Brain microvascular endothelial cell (primary cell): ENCODE data around the gene RBM17.

Experiments used
- DNase-seq: peaks from one replicate; pipeline ENCODE4 v3.0.0-alpha.2; 2020
- H3K27ac ChIP-seq: fragments of 250-450 bp; sonication (Bioruptor Pico); 2 replicates; pipeline ENCODE4 v1.5.1; 2020; ENCODE audit warnings: mild to moderate bottlenecking, moderate library complexity
- H3K27me3 ChIP-seq: fragments of 250-450 bp; sonication (Bioruptor Pico); replicated peaks from 2 replicates; pipeline ENCODE4 v1.5.1; 2020; ENCODE audit warnings: mild to moderate bottlenecking
- H3K36me3 ChIP-seq: fragments of 250-450 bp; sonication (Bioruptor Pico); replicated peaks from 2 replicates; pipeline ENCODE4 v1.5.1; 2020; ENCODE audit warnings: mild to moderate bottlenecking
- H3K4me3 ChIP-seq: 2 replicates; pipeline ENCODE4 v1.5.1; 2011; ENCODE audit warnings: low read depth, mild to moderate bottlenecking, control low read depth, low read length, moderate library complexity
- in situ Hi-C: cut with HindIII; loops from 2 replicates; pipeline ENCODE4 v1.10.0; 2017; ENCODE audit warnings: low sequenced_read_pairs, low pct_ligation_motif_present
- TF ChIP-seq, protein P1 (sequence below): IDR thresholded peaks from 2 replicates; pipeline ENCODE4 v1.5.1; 2011; ENCODE audit warnings: low read depth, mild to moderate bottlenecking, moderate library complexity, low read length, control low read depth, inconsistent platforms; ENCODE audit errors: missing control alignments

RBM17 gene

DNA sequence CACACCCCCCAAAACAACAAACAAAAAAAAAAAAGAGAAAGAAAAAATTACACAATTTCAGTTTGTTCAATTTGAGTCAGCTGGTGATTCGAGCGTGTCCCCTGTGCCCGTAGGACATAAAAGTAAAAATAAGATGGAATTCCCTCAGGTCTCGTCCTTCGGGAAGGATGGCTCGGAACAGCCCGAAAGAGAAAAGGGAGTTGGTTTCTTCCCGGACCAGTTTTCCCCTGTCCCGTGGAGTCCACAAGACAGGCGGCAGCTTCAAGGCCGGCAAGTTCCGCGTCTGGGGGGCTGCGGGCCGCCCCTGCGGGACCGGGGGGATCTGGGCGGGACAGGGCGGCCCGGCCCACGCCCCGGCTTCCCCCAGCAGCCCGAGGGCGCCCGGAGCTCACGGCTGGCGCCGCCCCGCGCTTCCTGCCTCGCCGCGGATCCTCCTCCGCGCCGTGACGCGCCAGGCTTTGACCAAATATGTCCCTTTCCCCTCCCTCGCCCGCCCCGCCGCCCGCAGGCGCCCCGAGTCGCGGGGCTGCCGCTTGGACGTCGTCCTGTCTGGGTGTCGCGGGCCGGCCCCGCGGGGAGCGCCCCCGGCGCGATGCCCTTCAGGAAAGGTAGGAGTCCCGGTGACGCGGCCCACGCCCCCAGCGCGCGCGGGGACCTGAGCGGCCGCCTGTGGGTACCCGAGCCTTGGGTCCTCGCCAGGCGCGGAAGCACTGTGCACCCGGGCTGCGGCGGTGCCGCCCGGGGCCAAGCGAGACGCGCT lies 55.8 kb downstream of the RBM17 start:
- TF ChIP-seq, protein P1, sequence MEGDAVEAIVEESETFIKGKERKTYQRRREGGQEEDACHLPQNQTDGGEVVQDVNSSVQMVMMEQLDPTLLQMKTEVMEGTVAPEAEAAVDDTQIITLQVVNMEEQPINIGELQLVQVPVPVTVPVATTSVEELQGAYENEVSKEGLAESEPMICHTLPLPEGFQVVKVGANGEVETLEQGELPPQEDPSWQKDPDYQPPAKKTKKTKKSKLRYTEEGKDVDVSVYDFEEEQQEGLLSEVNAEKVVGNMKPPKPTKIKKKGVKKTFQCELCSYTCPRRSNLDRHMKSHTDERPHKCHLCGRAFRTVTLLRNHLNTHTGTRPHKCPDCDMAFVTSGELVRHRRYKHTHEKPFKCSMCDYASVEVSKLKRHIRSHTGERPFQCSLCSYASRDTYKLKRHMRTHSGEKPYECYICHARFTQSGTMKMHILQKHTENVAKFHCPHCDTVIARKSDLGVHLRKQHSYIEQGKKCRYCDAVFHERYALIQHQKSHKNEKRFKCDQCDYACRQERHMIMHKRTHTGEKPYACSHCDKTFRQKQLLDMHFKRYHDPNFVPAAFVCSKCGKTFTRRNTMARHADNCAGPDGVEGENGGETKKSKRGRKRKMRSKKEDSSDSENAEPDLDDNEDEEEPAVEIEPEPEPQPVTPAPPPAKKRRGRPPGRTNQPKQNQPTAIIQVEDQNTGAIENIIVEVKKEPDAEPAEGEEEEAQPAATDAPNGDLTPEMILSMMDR: no peak
- DNase-seq: peak; percentile 76
- Histone ChIP-seq H3K4me3 (peak overlapping the region; percentile 69), H3K27ac (peak overlapping the region; percentile 88), H3K36me3 (no peaks in the 10 kb centered on the region), H3K27me3 (no peaks in the 10 kb centered on the region)
- in situ Hi-C loops: no loop called here

GRCh38 chr10:6145166-6145987 lies 56.5 kb downstream of the RBM17 start:
- Histone ChIP-seq H3K36me3 (no peaks in the 10 kb centered on the region), H3K27ac (peak overlapping the region; percentile 88), H3K4me3 (peak overlapping the region; percentile 69), H3K27me3 (no peaks in the 10 kb centered on the region)
- no peak for DNase-seq
- TF ChIP-seq, protein P1: peak; percentile 10
- in situ Hi-C loops: no loop called here

DNA sequence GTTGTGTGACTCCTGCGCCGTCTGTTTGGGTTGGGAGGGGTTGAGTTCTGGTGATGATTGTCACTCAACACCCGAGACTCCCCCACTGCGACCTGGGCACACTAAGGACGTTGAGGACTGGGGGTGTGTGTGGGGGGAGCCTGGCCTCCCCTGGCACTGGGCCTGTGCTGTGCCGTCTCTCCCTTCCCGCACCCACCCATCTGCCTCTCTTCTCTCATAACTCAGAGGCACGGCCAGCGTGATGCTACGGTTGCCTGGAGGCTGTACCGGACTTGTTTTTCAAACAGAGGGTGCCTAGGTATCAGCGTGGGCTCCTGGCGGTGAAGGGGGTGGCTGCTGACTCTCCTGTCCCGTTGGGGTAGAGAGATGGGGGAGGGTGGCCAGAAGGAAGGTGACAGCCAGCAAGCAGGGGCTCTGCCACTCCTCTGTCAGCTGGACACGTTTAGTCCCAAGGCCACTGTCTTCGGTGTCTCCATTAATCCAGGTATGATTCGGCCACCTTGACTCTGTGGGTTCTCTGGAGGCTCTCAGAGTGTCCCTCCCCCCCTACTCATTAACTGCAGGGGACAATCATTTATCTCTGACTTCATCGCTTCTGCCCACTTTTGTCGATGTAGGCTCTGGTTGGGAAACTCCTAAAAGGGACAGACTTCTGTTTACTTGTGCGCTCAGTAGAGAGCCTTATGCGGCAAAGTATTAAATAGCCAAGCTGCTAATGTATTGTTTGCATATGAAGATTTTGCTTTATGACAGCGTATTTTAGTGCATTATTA lies 57.4 kb downstream of the RBM17 start:
- H3K36me3 ChIP-seq: no peaks in the 10 kb centered on the region
- in situ Hi-C loops: no loop called here
- no peak overlapping the region for H3K27ac ChIP-seq
- TF ChIP-seq, protein P1: no peak
- peak overlapping the region; percentile 69 for H3K4me3 ChIP-seq
- H3K27me3 ChIP-seq: no peaks in the 10 kb centered on the region
- no peak for DNase-seq

DNA sequence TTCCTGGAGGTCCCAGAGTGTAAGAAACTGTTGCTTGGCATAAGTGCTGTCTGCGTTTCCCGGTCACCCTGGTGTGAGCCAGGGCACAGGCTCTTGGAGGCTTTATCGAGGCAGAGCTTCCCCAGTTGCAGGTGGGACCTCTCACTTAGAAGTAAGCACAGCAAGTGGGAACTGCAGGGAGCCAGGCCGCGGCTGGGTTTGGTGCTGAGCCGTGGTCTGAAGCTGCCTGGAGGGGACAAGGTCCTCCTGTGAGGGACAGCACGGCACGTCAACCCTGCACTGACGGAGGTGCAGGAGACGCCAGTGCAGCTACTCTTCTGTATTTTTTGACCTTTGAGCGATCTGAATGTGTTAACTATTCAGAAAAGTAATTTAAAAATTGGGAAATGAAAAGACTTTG lies 58.1 kb downstream of the RBM17 start:
- TF ChIP-seq, protein P1: no peak
- in situ Hi-C loops: no loop called here
- H3K27ac ChIP-seq: no peak overlapping the region
- no peak overlapping the region for H3K4me3 ChIP-seq
- DNase-seq: no peak
- H3K27me3 ChIP-seq: no peaks in the 10 kb centered on the region
- H3K36me3 ChIP-seq: no peaks in the 10 kb centered on the region

- Histone ChIP-seq H3K27ac (no peak overlapping the region), H3K36me3 (no peaks in the 10 kb centered on the region), H3K4me3 (no peak overlapping the region), H3K27me3 (no peaks in the 10 kb centered on the region)
- in situ Hi-C loops: no loop called here
- TF ChIP-seq, protein P1: no peak
- no peak for DNase-seq
Measured at GRCh38 chr10:6148251-6148701, 59.4 kb downstream of the RBM17 start.
